ENCODE measurements around the gene APLP2. TPM values are rescaled to one million over a fixed set of nuclear protein-coding genes. Genes with fewer than 3 reads are reported as not detected.
A peak's percentile ranks its signal among the peaks of the same experiment; 100 is the strongest.

Gene APLP2
- total RNA-seq, 1 donor from 2014 or later, result 815 TPM

- H3K4me3 Mint-ChIP-seq (ENCODE audit: unreplicated experiment), result peak overlapping the region; percentile 80
- H3K27me3 Mint-ChIP-seq (ENCODE audit: unreplicated experiment), result peaks cover 4% of the 10 kb centered on the region
- H3K27ac Mint-ChIP-seq (ENCODE audit: unreplicated experiment), result peak overlapping the region; percentile 71
- H3K4me1 Mint-ChIP-seq (ENCODE audit: unreplicated experiment), result peaks cover 76% of the 10 kb centered on the region
- no peak for DNase-seq (ENCODE audit: low spot score)
- H3K36me3 Mint-ChIP-seq (ENCODE audit: low read depth, unreplicated experiment), result peaks cover 66% of the 10 kb centered on the region
- no peak for TF ChIP-seq CTCF (IDR thresholded peaks at IDR 0.05; ENCODE audit: unreplicated experiment)
- H3K9me3 Mint-ChIP-seq (ENCODE audit: unreplicated experiment), result no peaks in the 10 kb centered on the region
Measured at GRCh38 chr11:130123414-130124040, 53.8 kb downstream of the APLP2 start.

GRCh38 chr11:130124096-130124495 is 54.4 kb downstream of the APLP2 start:
- no peak for DNase-seq (ENCODE audit: low spot score)
- Mint-ChIP-seq H3K4me3 (ENCODE audit: unreplicated experiment) (peak overlapping the region; percentile 80), H3K27ac (ENCODE audit: unreplicated experiment) (peak overlapping the region; percentile 71), H3K4me1 (ENCODE audit: unreplicated experiment) (peaks cover 71% of the 10 kb centered on the region), H3K27me3 (ENCODE audit: unreplicated experiment) (peaks cover 4% of the 10 kb centered on the region), H3K36me3 (ENCODE audit: low read depth, unreplicated experiment) (peaks cover 68% of the 10 kb centered on the region), H3K9me3 (ENCODE audit: unreplicated experiment) (no peaks in the 10 kb centered on the region)
- TF ChIP-seq CTCF (IDR thresholded peaks at IDR 0.05; ENCODE audit: unreplicated experiment), result no peak

GRCh38 chr11:130125638-130126037 is 55.9 kb downstream of the APLP2 start:
- Mint-ChIP-seq H3K4me1 (ENCODE audit: unreplicated experiment) (peaks cover 55% of the 10 kb centered on the region), H3K27me3 (ENCODE audit: unreplicated experiment) (peaks cover 2% of the 10 kb centered on the region), H3K27ac (ENCODE audit: unreplicated experiment) (no peak overlapping the region), H3K9me3 (ENCODE audit: unreplicated experiment) (no peaks in the 10 kb centered on the region), H3K36me3 (ENCODE audit: low read depth, unreplicated experiment) (peaks cover 66% of the 10 kb centered on the region), H3K4me3 (ENCODE audit: unreplicated experiment) (no peak overlapping the region)
- TF ChIP-seq CTCF (IDR thresholded peaks at IDR 0.05; ENCODE audit: unreplicated experiment), result no peak
- DNase-seq (ENCODE audit: low spot score), result no peak

- H3K4me1 Mint-ChIP-seq (ENCODE audit: unreplicated experiment), result peaks cover 47% of the 10 kb centered on the region
- H3K27ac Mint-ChIP-seq (ENCODE audit: unreplicated experiment), result no peak overlapping the region
- no peak for DNase-seq (ENCODE audit: low spot score)
- H3K36me3 Mint-ChIP-seq (ENCODE audit: low read depth, unreplicated experiment), result peaks cover 67% of the 10 kb centered on the region
- H3K27me3 Mint-ChIP-seq (ENCODE audit: unreplicated experiment), result peaks cover 2% of the 10 kb centered on the region
- H3K4me3 Mint-ChIP-seq (ENCODE audit: unreplicated experiment), result no peak overlapping the region
- TF ChIP-seq CTCF (IDR thresholded peaks at IDR 0.05; ENCODE audit: unreplicated experiment), result no peak
- no peaks in the 10 kb centered on the region for H3K9me3 Mint-ChIP-seq (ENCODE audit: unreplicated experiment)
Measured at GRCh38 chr11:130126516-130126915, 56.8 kb downstream of the APLP2 start.

- Mint-ChIP-seq H3K4me1 (ENCODE audit: unreplicated experiment) (peaks cover 37% of the 10 kb centered on the region), H3K27me3 (ENCODE audit: unreplicated experiment) (peaks cover 2% of the 10 kb centered on the region), H3K27ac (ENCODE audit: unreplicated experiment) (no peak overlapping the region), H3K4me3 (ENCODE audit: unreplicated experiment) (no peak overlapping the region), H3K9me3 (ENCODE audit: unreplicated experiment) (no peaks in the 10 kb centered on the region), H3K36me3 (ENCODE audit: low read depth, unreplicated experiment) (peaks cover 69% of the 10 kb centered on the region)
- DNase-seq (ENCODE audit: low spot score), result no peak
- no peak for TF ChIP-seq CTCF (IDR thresholded peaks at IDR 0.05; ENCODE audit: unreplicated experiment)
Measured at GRCh38 chr11:130127509-130127908, 57.8 kb downstream of the APLP2 start.

Data from endothelial cell (in vitro differentiated cells).